Upper lobe of right lung (tissue), 1 donor: ENCODE results near the gene HOXD9. TPM values are rescaled to one million over a fixed set of nuclear protein-coding genes. Genes with fewer than 3 reads are reported as not detected.

Source experiments
- ATAC-seq: fragments of 200-7000 bp; cut with Tn5 transposase; one replicate; pipeline ENCODE4 v1.9.1; 2020; ENCODE audit warnings: mild to moderate bottlenecking, moderate library complexity
- DNase-seq: peaks from one replicate; pipeline ENCODE4 v3.0.0-alpha.2; 2020
- H3K27ac ChIP-seq: fragments of 200-600 bp; one replicate; pipeline ENCODE4 v1.8.0; 2022
- H3K27me3 ChIP-seq: fragments of 200-600 bp; one replicate; pipeline ENCODE4 v1.8.0; 2022; ENCODE audit warnings: mild to moderate bottlenecking
- H3K36me3 ChIP-seq: fragments of 200-600 bp; one replicate; pipeline ENCODE4 v1.8.0; 2022
- H3K4me1 ChIP-seq: fragments of 200-600 bp; one replicate; pipeline ENCODE4 v1.8.0; 2022
- H3K4me3 ChIP-seq: fragments of 200-600 bp; one replicate; pipeline ENCODE4 v1.8.0; 2022; ENCODE audit warnings: mild to moderate bottlenecking
- H3K9me3 ChIP-seq: fragments of 200-600 bp; one replicate; pipeline ENCODE4 v1.8.0; 2022
- CTCF ChIP-seq: fragments of 200-600 bp; IDR thresholded peaks from one replicate; pipeline ENCODE4 v1.8.0; 2022; ENCODE audit warnings: antibody characterized with exemption
- intact Hi-C: fragments of 100-400 bp; cut with DNase I; formaldehyde crosslinking; loops from one replicate; pipeline ENCODE4 v1.11.0; 2022
- total RNA-seq: library from RNA; stranded (reverse); fragmentation: NEBNext Ultra II Directional; extraction: Animal tissue kit (Norgen Biotek cat#: 25700); gene quantifications from one replicate; pipeline ENCODE4 v1.2.1, GENCODE V29; 2021
- donor health status: DM: no; HTN: yes; CAD: no; lungs with severe emphysema.

The HOXD9 gene
- total RNA-seq, 1 donor from 2014 or later = 1.6 TPM

GRCh38 chr2:176081376-176081836 lies 41.1 kb upstream of the HOXD9 start:
- TF ChIP-seq CTCF = no peak
- peaks cover 97% of the 10 kb centered on the region for H3K27me3 ChIP-seq
- H3K4me1 ChIP-seq = no peaks in the 10 kb centered on the region
- H3K9me3 ChIP-seq = no peaks in the 10 kb centered on the region
- ATAC-seq (no peak), DNase-seq (no peak)
- intact Hi-C loops = no loop called here
- no peak overlapping the region for H3K27ac ChIP-seq
- no peaks in the 10 kb centered on the region for H3K36me3 ChIP-seq
- H3K4me3 ChIP-seq = no peak overlapping the region

- no peaks in the 10 kb centered on the region for H3K9me3 ChIP-seq
- H3K27ac ChIP-seq = no peak overlapping the region
- H3K36me3 ChIP-seq = no peaks in the 10 kb centered on the region
- no peaks in the 10 kb centered on the region for H3K4me1 ChIP-seq
- TF ChIP-seq CTCF = no peak
- no peak for ATAC-seq
- no peak overlapping the region for H3K4me3 ChIP-seq
- intact Hi-C loops = no loop called here
- peaks cover 97% of the 10 kb centered on the region for H3K27me3 ChIP-seq
- DNase-seq = no peak
Observed at GRCh38 chr2:176081837-176082524, 40.5 kb upstream of the HOXD9 start.

- no peaks in the 10 kb centered on the region for H3K9me3 ChIP-seq
- H3K4me1 ChIP-seq = no peaks in the 10 kb centered on the region
- peaks cover 97% of the 10 kb centered on the region for H3K27me3 ChIP-seq
Observed at GRCh38 chr2:176082525-176082823, 40.0 kb upstream of the HOXD9 start.

GRCh38 chr2:176082824-176083751 lies 39.4 kb upstream of the HOXD9 start:
- Histone ChIP-seq H3K4me3 (no peak overlapping the region), H3K4me1 (peaks cover 4% of the 10 kb centered on the region), H3K36me3 (no peaks in the 10 kb centered on the region), H3K27ac (no peak overlapping the region), H3K9me3 (no peaks in the 10 kb centered on the region), H3K27me3 (peaks cover 97% of the 10 kb centered on the region)
- no peak for ATAC-seq
- no peak for TF ChIP-seq CTCF
- no peak for DNase-seq
- intact Hi-C loops = no loop called here

More at GRCh38 chr2:176082525-176082823, 40.0 kb upstream of the HOXD9 start:
- intact Hi-C loops = no loop called here
- DNase-seq = no peak
- H3K36me3 ChIP-seq = no peaks in the 10 kb centered on the region
- H3K27ac ChIP-seq = no peak overlapping the region
- no peak for TF ChIP-seq CTCF
- no peak for ATAC-seq
- H3K4me3 ChIP-seq = no peak overlapping the region

GRCh38 chr2:176083796-176084261 lies 38.7 kb upstream of the HOXD9 start, which contains the start of gene EVX2:
TSS of gene EVX2 (minus strand) at chr2:176083962. CDS start at chr2:176083776, 186 bp downstream.
- ATAC-seq = no peak
- no peak within 1 kb of the TSS for H3K4me3 ChIP-seq
- no peak within 1 kb of the TSS for H3K27ac ChIP-seq
- no peaks in the 10 kb centered on the region for H3K36me3 ChIP-seq
- TF ChIP-seq CTCF = no peak
- H3K9me3 ChIP-seq = no peaks in the 10 kb centered on the region
- peaks cover 10% of the 10 kb centered on the region for H3K4me1 ChIP-seq
- peaks cover 97% of the 10 kb centered on the region for H3K27me3 ChIP-seq
- intact Hi-C loops = no loop called here
- DNase-seq = no peak
